Suppressor macrophage treated with lipopolysaccharide for 1 hour (primary cell): ENCODE measurements around the gene NTRK2.

Experiments
- DNase-seq, 3 donors: peaks; one replicate each; pipeline ENCODE4 v3.0.0-alpha.2; 2020 to 2022

The NTRK2 gene

GRCh38 chr9:84686068-84686467 lies 16.5 kb downstream of the NTRK2 start:
- no peak for DNase-seq

GRCh38 chr9:84688956-84689355 lies 19.4 kb downstream of the NTRK2 start:
- no peak for DNase-seq

GRCh38 chr9:84691634-84692033 lies 22.1 kb downstream of the NTRK2 start:
- no peak for DNase-seq

GRCh38 chr9:84694248-84694647 lies 24.7 kb downstream of the NTRK2 start:
- no peak for DNase-seq

GRCh38 chr9:84697042-84697441 lies 27.5 kb downstream of the NTRK2 start:
- no peak for DNase-seq

DNA sequence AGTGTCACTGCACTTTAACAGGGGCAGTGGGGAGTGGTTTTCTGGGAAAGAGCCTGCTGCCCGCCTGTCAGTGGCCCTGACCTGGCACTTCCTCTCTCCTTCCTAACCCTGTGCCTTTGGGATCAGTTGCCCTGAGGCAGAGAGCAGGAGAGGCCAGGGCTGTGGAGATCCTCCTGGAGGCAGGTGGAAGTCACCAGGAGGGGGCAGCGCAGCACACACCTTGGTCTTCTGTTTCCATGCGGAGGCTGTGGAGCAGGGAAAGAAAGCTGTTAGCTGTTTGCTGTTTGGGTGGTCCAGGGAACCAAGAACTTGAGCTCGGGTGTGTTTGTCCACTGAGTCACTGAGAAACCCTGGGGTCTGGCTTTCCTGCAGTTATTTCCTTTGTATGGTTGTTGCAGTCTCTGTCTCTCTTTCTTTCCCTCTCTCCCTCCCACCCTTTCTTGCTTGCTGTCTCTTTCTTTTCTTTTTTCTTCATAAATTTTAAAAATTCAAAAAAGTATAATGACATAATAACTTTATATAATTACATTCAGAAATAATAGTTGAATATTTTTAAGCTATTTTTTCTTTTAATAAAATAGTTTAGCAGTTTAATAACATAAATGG lies 28.1 kb downstream of the NTRK2 start:
- DNase-seq, result peak; percentile 15 to 46 (median 30)

DNA sequence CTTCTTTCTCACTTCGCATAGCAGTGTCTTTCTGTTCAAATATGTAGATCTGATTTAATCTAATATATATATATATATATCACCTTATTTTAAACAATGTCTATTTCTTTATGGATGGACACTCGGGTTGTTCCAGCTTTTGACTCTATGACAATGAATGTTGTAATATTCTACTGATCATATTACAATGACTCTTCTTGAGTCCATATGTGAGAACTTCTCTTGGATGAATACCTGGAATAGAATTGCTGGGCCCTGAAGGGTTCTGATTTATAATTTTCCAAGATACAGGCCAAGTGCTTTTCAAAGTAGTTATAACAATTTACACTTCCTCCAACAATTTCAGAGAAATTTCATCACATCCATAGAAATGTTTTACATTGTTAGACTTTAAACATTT lies 28.8 kb downstream of the NTRK2 start:
- DNase-seq, result no peak

GRCh38 chr9:84699984-84700383 lies 30.5 kb downstream of the NTRK2 start:
- DNase-seq, result no peak

- no peak for DNase-seq
These were observed 32.3 kb downstream of the NTRK2 start for GRCh38 chr9:84701801-84702200.

- no peak for DNase-seq
These were observed 32.9 kb downstream of the NTRK2 start for GRCh38 chr9:84702471-84702870.

DNA sequence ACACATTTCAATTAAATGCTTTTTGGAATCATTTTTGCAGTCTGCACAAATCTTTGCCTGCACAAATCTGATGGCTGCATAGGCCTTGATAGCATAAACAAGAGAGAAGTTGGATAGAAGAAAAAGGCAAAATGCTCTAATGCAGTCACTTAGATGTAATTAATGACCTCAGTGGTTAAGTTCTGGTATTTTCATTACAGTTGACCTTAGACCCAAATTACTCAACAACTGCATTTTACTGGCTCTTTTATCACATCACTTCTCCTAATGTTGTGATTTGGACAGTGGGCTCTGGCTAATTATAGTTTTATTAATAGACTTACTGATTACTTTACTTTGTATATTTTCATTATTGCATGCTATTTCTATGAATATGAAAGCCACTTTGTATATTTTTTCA lies 34.3 kb downstream of the NTRK2 start:
- DNase-seq, result no peak

DNA sequence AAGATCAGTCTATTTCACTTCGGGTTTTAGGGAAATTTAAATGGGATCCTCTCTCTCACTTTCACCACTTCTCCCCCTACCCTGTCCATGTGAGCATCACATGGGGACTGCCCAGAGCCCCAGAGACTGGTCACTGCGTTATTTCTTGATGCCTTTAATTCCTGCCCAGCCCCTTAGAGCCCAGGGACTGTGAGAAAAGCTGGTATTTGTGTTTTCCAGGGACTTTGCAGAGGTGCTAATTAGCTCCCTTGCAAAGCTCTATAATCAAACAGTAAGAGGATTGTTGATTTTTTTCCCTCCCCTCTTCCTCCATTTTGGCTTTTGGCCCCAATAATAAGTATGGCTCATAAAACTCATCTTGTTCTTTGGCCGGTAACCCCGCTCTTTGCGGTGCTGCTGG lies 35.6 kb downstream of the NTRK2 start:
- no peak for DNase-seq

DNA sequence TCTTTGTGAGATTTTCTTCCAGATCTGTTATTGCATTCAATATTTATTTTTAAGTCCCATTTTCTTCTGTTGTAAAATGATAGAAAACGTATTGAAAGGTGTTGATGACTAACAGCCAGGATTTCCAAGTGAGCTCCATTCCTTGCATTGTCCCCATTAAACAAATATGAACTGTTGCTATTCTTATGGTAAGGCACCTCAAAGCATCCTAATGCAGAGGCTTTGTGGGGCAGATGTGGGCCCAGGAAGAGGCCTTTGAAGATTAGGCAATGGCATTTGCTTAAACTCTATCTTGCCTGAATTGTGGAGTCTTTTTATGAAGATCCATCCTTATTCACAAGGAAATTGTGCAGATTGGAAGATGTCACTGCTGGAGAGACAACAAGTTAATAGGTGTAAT lies 38.9 kb downstream of the NTRK2 start:
- no peak for DNase-seq

GRCh38 chr9:84709056-84709455 lies 39.5 kb downstream of the NTRK2 start:
- no peak for DNase-seq

- DNase-seq, result no peak
These were observed 41.3 kb downstream of the NTRK2 start for GRCh38 chr9:84710701-84711397.

- DNase-seq, result no peak
These were observed 41.9 kb downstream of the NTRK2 start for GRCh38 chr9:84711398-84711777.

GRCh38 chr9:84711936-84712335 lies 42.4 kb downstream of the NTRK2 start:
- DNase-seq, result no peak

DNA sequence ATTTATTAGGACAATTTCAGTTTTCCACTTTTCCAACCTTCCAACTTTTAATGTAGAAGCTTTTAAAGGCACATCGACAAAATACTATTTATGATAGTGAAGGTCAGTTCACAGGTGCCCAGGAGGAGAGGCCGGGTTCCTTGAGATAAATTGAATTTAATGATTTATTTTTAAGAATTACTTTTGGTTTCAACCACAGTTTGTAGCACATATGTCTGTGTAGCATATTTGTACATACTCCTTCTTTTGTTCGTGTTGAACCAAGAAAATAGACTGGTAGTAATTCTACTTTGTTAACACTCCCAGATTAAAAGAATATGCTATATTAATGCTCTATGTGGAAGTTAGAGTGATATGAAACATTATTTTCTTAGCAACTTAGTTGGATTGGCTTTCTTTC lies 46.7 kb downstream of the NTRK2 start:
- DNase-seq, result no peak

DNA sequence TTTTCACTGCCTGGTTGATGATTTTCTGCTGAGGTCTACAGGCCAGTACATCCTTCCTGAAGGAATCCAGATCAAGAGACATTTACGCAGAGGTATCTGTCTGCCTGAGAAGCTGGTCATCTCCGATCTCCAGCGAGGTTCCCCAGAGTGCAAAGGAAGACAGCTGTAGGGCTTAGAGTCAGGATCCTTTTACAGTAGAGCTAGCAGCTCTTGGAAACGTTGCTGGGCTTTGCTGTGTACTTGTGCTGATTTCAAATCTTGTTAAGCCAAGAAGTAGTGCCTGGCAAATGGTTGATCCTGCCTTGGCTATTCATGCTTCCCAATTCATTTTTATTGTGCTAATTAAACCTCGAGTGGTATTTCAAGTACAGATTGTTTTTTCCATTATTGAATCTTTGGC lies 48.9 kb downstream of the NTRK2 start:
- no peak for DNase-seq

DNA sequence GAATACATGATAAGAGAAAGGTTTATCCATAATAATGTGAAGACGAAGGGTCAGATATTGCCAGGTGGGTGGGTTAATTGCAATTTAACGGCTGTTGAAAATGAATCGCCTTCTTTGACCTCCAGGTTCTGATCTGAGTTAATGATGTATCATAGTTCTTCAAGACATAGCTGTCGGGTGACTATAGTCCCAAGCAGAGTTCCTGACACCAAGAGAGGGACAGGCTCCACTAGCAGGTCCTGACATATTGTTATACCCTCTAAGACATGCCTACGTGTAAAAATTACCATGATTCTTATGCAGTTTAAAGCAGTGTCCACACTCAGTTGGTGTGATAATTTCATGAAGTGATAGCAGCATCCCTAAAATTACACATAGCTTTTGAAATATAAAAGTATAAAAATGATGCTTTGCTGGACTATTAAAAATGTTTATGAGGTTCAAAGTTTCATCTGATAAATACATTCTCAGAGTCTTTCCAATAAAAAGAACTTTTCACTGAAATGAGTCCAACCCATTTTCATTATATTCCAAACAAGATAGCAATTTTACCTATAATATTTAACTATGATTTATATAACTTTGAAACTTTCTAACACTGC lies 53.0 kb downstream of the NTRK2 start:
- no peak for DNase-seq

DNA sequence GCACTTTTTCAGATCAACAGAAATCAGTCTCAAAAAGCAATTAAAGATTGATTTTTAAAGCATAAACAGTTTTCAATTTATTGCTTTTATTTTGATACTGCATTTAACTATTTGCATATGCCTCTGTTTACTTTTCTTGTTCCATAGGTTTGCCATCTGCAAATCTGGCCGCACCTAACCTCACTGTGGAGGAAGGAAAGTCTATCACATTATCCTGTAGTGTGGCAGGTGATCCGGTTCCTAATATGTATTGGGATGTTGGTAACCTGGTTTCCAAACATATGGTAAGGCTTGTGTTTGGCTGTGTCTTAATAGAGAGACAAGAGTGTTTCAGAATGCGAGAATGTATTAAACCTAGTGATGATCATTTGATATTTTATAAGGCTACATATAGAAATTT lies 53.9 kb downstream of the NTRK2 start:
- DNase-seq, result no peak

- DNase-seq, result no peak
These were observed 62.2 kb downstream of the NTRK2 start for GRCh38 chr9:84731696-84732095.

DNA sequence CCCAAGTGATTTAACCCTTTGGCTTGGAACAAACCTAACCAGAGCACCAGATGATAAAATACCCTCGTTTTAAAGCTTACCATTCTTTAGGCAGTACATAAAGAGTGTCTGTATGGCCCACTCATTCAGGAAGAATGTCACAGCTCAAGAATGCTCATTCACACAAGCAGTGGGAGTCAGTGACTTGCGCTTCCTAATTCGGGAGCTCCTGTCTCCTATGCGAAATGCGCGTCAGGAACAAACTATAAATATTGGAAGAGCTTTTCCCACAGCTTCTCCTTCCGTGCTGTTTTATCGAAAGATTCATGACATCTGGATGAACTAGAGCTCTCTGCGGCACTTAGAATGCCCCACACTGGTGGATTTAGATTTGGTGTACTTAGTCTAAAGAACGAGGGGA lies 66.6 kb downstream of the NTRK2 start:
- no peak for DNase-seq

DNA sequence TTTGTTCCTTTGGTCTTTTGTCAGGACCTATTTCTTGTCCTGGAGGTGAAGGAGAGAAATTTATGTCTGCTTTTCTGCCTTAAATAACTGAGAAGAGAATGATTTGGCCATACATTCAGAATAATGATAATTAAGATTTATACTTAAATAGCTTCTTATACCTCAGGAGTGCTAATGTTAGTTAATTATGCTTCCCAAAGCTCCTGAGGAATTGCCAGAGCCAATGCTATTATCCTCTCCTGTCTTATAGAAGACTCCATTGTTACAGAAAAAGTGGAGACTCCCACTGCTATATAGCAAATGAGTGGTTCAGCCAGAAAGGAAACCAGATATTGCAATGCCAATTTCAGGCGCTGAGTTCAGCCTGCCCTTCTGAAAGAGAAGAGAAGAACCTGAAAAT lies 67.0 kb downstream of the NTRK2 start:
- DNase-seq, result no peak

- DNase-seq, result no peak
These were observed 68.8 kb downstream of the NTRK2 start for GRCh38 chr9:84738353-84738752.
